Caco-2 (cell line): ENCODE results near the gene PELI2. TPM values are rescaled to one million over a fixed set of nuclear protein-coding genes. Genes with fewer than 3 reads are reported as not detected.

ENCODE experiments used
- BruUV-seq: library from RNA; stranded (reverse); fragments of 400-500 nt; replicated peaks from 2 replicates; lab custom pipeline; 2021; lab: Mats Ljungman, UMichigan
- CTCF ChIA-PET: fragments of 300-600 bp; sonication (Branson Sonifier 250); formaldehyde crosslinking; loops from one replicate; lab custom pipeline; 2022; ENCODE audit warnings: antibody characterized with exemption; lab: Charles Lee
- POLR2A ChIA-PET: fragments of 300-600 bp; sonication (Branson Sonifier 250); formaldehyde crosslinking; loops from one replicate; lab custom pipeline; 2022; ENCODE audit warnings: antibody characterized with exemption; lab: Charles Lee
- DNase-seq, 2 experiments: peaks; one replicate each; pipeline versions ENCODE4 v3.0.0 to v3.0.0-alpha.2; 2020 to 2022
- H3K27me3 ChIP-seq: replicated peaks from 2 replicates; pipeline ENCODE4 v1.6.0; 2011; ENCODE audit warnings: low read length; ENCODE audit not compliant: control insufficient read depth, insufficient read depth
- H3K36me3 ChIP-seq: 2 replicates; pipeline ENCODE4 v1.5.1; 2011; ENCODE audit warnings: low read length; ENCODE audit not compliant: control insufficient read depth, insufficient read depth
- H3K4me1 ChIP-seq: fragments of 250-450 bp; sonication (Bioruptor Pico); 2 replicates; pipeline ENCODE4 v1.5.1; 2020; ENCODE audit warnings: mild to moderate bottlenecking
- H3K4me3 ChIP-seq: 2 replicates; pipeline ENCODE4 v1.5.1; 2011; ENCODE audit warnings: low read depth, mild to moderate bottlenecking, control low read depth, low read length
- H3K9me3 ChIP-seq: fragments of 250-450 bp; sonication (Bioruptor Pico); 2 replicates; pipeline ENCODE4 v1.5.1; 2020; ENCODE audit warnings: mild to moderate bottlenecking, moderate library complexity
- H3K27ac Mint-ChIP-seq: one replicate; pipeline ENCODE4 v1.8.0; 2022; ENCODE audit warnings: mixed read lengths; ENCODE audit not compliant: unreplicated experiment
- H3K27me3 Mint-ChIP-seq: one replicate; pipeline ENCODE4 v1.8.0; 2022; ENCODE audit warnings: mixed read lengths; ENCODE audit not compliant: insufficient read depth, unreplicated experiment
- H3K36me3 Mint-ChIP-seq: one replicate; pipeline ENCODE4 v1.8.0; 2022; ENCODE audit warnings: mild to moderate bottlenecking, mixed read lengths; ENCODE audit not compliant: insufficient read depth, unreplicated experiment
- H3K4me1 Mint-ChIP-seq: one replicate; pipeline ENCODE4 v1.8.0; 2022; ENCODE audit warnings: low read depth, mixed read lengths; ENCODE audit not compliant: unreplicated experiment
- H3K4me3 Mint-ChIP-seq: one replicate; pipeline ENCODE4 v1.8.0; 2022; ENCODE audit warnings: mild to moderate bottlenecking, moderate library complexity, mixed read lengths; ENCODE audit not compliant: unreplicated experiment
- H3K9me3 Mint-ChIP-seq: one replicate; pipeline ENCODE4 v1.8.0; 2022; ENCODE audit warnings: mixed read lengths; ENCODE audit not compliant: unreplicated experiment
- CTCF ChIP-seq, 2 experiments: fragments of 200-600 bp in 1 of 2; IDR thresholded peaks; 1 replicate in 1 of 2; 2 replicates in 1 of 2; pipeline versions ENCODE4 v1.5.1 to v1.8.0; 2011 to 2022; ENCODE audit warnings: antibody characterized with exemption in 1 of 2, control low read depth in 1 of 2, inconsistent platforms in 1 of 2, low read depth in 1 of 2, low read length in 1 of 2, mild to moderate bottlenecking in 1 of 2, moderate library complexity in 1 of 2; ENCODE audit not compliant: insufficient read depth in 1 of 2, severe bottlenecking in 1 of 2, unreplicated experiment in 1 of 2
- intact Hi-C: fragments of 100-400 bp; cut with micrococcal nuclease; formaldehyde crosslinking; loops from one replicate; pipeline ENCODE4 v1.10.0; 2022; ENCODE audit not compliant: unreplicated experiment
- total RNA-seq: library from RNA; stranded (reverse); gene quantifications from 2 replicates; pipeline ENCODE4 v1.2.3, GENCODE V29; 2022

Gene PELI2
- total RNA-seq, 1 experiment from 2014 or later, result 8.5 TPM

GRCh38 chr14:56147986-56148901, 30.0 kb downstream of the PELI2 start:
- H3K36me3 Mint-ChIP-seq, result no peaks in the 10 kb centered on the region
- no peak overlapping the region for H3K27ac Mint-ChIP-seq
- H3K27me3 ChIP-seq, result no peaks in the 10 kb centered on the region
- H3K27me3 Mint-ChIP-seq, result no peaks in the 10 kb centered on the region
- no peaks in the 10 kb centered on the region for H3K36me3 ChIP-seq
- no peak for DNase-seq
- H3K4me1 Mint-ChIP-seq, result no peaks in the 10 kb centered on the region
- CTCF ChIA-PET, result no interaction called here
- BruUV-seq, result no TSS peak
- H3K4me1 ChIP-seq, result no peaks in the 10 kb centered on the region
- H3K4me3 Mint-ChIP-seq, result no peak overlapping the region
- POLR2A ChIA-PET, result no interaction called here
- intact Hi-C loops, result no loop called here
- H3K9me3 ChIP-seq, result no peaks in the 10 kb centered on the region
- TF ChIP-seq CTCF (IDR thresholded peaks at IDR 0.05; ENCODE audit: insufficient read depth in 1 of 2, low read depth in 1 of 2, low read length in 1 of 2, severe bottlenecking in 1 of 2, unreplicated experiment in 1 of 2), result no peak
- no peak overlapping the region for H3K4me3 ChIP-seq
- no peaks in the 10 kb centered on the region for H3K9me3 Mint-ChIP-seq

- ChIA-PET POLR2A (no interaction called here), CTCF (interaction anchor here (0.7 kb wide), 1 partner anchor 324 kb away, joined by 3 read pairs; no protein-coding TSS in a partner anchor)
- intact Hi-C loops, result no loop called here
- H3K4me1 Mint-ChIP-seq, result no peaks in the 10 kb centered on the region
- H3K27ac Mint-ChIP-seq, result no peak overlapping the region
- no peaks in the 10 kb centered on the region for H3K27me3 ChIP-seq
- no peaks in the 10 kb centered on the region for H3K36me3 ChIP-seq
- no peaks in the 10 kb centered on the region for H3K4me1 ChIP-seq
- H3K9me3 Mint-ChIP-seq, result no peaks in the 10 kb centered on the region
- TF ChIP-seq CTCF (IDR thresholded peaks at IDR 0.05; ENCODE audit: insufficient read depth in 1 of 2, low read depth in 1 of 2, low read length in 1 of 2, severe bottlenecking in 1 of 2, unreplicated experiment in 1 of 2), result no peak
- H3K4me3 ChIP-seq, result no peak overlapping the region
- no peaks in the 10 kb centered on the region for H3K36me3 Mint-ChIP-seq
- H3K9me3 ChIP-seq, result no peaks in the 10 kb centered on the region
- H3K4me3 Mint-ChIP-seq, result no peak overlapping the region
- DNase-seq, result no peak
- no peaks in the 10 kb centered on the region for H3K27me3 Mint-ChIP-seq
- BruUV-seq, result no TSS peak
Measured at GRCh38 chr14:56149151-56149550, 30.9 kb downstream of the PELI2 start.

GRCh38 chr14:56149995-56150394, 31.8 kb downstream of the PELI2 start:
- Histone ChIP-seq H3K4me3 (no peak overlapping the region), H3K4me1 (no peaks in the 10 kb centered on the region), H3K9me3 (no peaks in the 10 kb centered on the region), H3K36me3 (no peaks in the 10 kb centered on the region), H3K27me3 (no peaks in the 10 kb centered on the region)
- H3K4me3 Mint-ChIP-seq, result no peak overlapping the region
- BruUV-seq, result no TSS peak
- H3K36me3 Mint-ChIP-seq, result no peaks in the 10 kb centered on the region
- H3K27me3 Mint-ChIP-seq, result no peaks in the 10 kb centered on the region
- intact Hi-C loops, result no loop called here
- DNase-seq, result no peak
- no peak for TF ChIP-seq CTCF (IDR thresholded peaks at IDR 0.05; ENCODE audit: insufficient read depth in 1 of 2, low read depth in 1 of 2, low read length in 1 of 2, severe bottlenecking in 1 of 2, unreplicated experiment in 1 of 2)
- no peak overlapping the region for H3K27ac Mint-ChIP-seq
- no peaks in the 10 kb centered on the region for H3K9me3 Mint-ChIP-seq
- ChIA-PET CTCF (no interaction called here), POLR2A (no interaction called here)
- no peaks in the 10 kb centered on the region for H3K4me1 Mint-ChIP-seq
